MCF 10A (cell line): ENCODE measurements around the gene INSL3. TPM values are rescaled to one million over a fixed set of nuclear protein-coding genes. Genes with fewer than 3 reads are reported as not detected.

ENCODE experiments used
- BruUV-seq: library from RNA; stranded (reverse); fragments of 400-500 nt; replicated peaks from 2 replicates; lab custom pipeline; 2021; lab: Mats Ljungman, UMichigan
- CTCF ChIA-PET: fragments of 300-600 bp; sonication (Branson Sonifier 250); formaldehyde crosslinking; extraction: SDS; loops from one replicate; lab custom pipeline; 2021; ENCODE audit warnings: antibody characterized with exemption, inconsistent platforms; lab: Yijun Ruan, JAX
- POLR2A ChIA-PET: fragments of 300-600, 350-650 bp; sonication (Branson Sonifier 250); formaldehyde crosslinking; extraction: SDS; loops from one replicate; lab custom pipeline; 2020; ENCODE audit warnings: antibody characterized with exemption, inconsistent platforms; lab: Yijun Ruan, JAX
- DNase-seq: peaks from one replicate; pipeline ENCODE4 v3.0.0-alpha.2; 2018; ENCODE audit not compliant: unreplicated experiment
- H3K27ac Mint-ChIP-seq: one replicate; pipeline ENCODE4 v1.8.0; 2022; ENCODE audit warnings: mild to moderate bottlenecking, low read depth, mixed read lengths; ENCODE audit not compliant: unreplicated experiment
- H3K27me3 Mint-ChIP-seq: one replicate; pipeline ENCODE4 v1.8.0; 2022; ENCODE audit warnings: mixed read lengths; ENCODE audit not compliant: insufficient read depth, unreplicated experiment
- H3K36me3 Mint-ChIP-seq: one replicate; pipeline ENCODE4 v1.8.0; 2022; ENCODE audit warnings: mild to moderate bottlenecking, moderate library complexity, mixed read lengths; ENCODE audit not compliant: insufficient read depth, unreplicated experiment
- H3K4me1 Mint-ChIP-seq: one replicate; pipeline ENCODE4 v1.8.0; 2022; ENCODE audit warnings: mixed read lengths; ENCODE audit not compliant: insufficient read depth, unreplicated experiment
- H3K4me3 Mint-ChIP-seq: one replicate; pipeline ENCODE4 v1.8.0; 2022; ENCODE audit warnings: mild to moderate bottlenecking, moderate library complexity, mixed read lengths; ENCODE audit not compliant: unreplicated experiment
- H3K9me3 Mint-ChIP-seq: one replicate; pipeline ENCODE4 v1.8.0; 2022; ENCODE audit warnings: mixed read lengths; ENCODE audit not compliant: unreplicated experiment
- CTCF ChIP-seq: fragments of 200-600 bp; IDR thresholded peaks from one replicate; pipeline ENCODE4 v1.8.0; 2022; ENCODE audit warnings: antibody characterized with exemption, mild to moderate bottlenecking; ENCODE audit not compliant: unreplicated experiment
- intact Hi-C: fragments of 100-400 bp; cut with micrococcal nuclease; formaldehyde crosslinking; loops from 2 replicates; pipeline ENCODE4 v1.14.1; 2022
- total RNA-seq: library from RNA; stranded (reverse); gene quantifications from 2 replicates; pipeline ENCODE4 v1.2.3, GENCODE V29; 2022

Gene INSL3
- total RNA-seq, 1 experiment from 2014 or later = not detected

- peaks cover 57% of the 10 kb centered on the region for H3K36me3 Mint-ChIP-seq
These were observed 45.1 kb upstream of the INSL3 start for GRCh38 chr19:17866312-17866963.

GRCh38 chr19:17865364-17866311, 44.3 kb upstream of the INSL3 start:
- Mint-ChIP-seq H3K36me3 (peaks cover 65% of the 10 kb centered on the region), H3K4me3 (no peak overlapping the region), H3K27me3 (no peaks in the 10 kb centered on the region), H3K27ac (peak overlapping the region; percentile 58), H3K4me1 (peaks cover 18% of the 10 kb centered on the region), H3K9me3 (no peaks in the 10 kb centered on the region)
- POLR2A ChIA-PET = interaction anchor here (0.6 to 3.8 kb wide), 12 partner anchors 13 to 354 kb away, joined by 3 to 82 read pairs (median 3); partner anchors contain the start of genes CCDC124 and PGLS
- CTCF ChIA-PET = interaction anchor here (0.6 to 1.7 kb wide), 6 partner anchors 11 to 298 kb away, joined by 3 to 8 read pairs (median 5); partner anchors contain the start of gene CCDC124
- BruUV-seq = no TSS peak
- TF ChIP-seq CTCF = no peak
- intact Hi-C loops = no loop called here
- DNase-seq = peak; percentile 85

More at GRCh38 chr19:17866312-17866963, 45.1 kb upstream of the INSL3 start:
- Mint-ChIP-seq H3K4me3 (no peak overlapping the region), H3K27ac (no peak overlapping the region), H3K4me1 (peaks cover 13% of the 10 kb centered on the region), H3K27me3 (no peaks in the 10 kb centered on the region), H3K9me3 (no peaks in the 10 kb centered on the region)
- ChIA-PET CTCF (interaction anchor here (1.1 to 1.6 kb wide), 2 partner anchors 64 to 66 kb away, joined by 6 to 7 read pairs; partner anchors contain the start of gene CCDC124), POLR2A (interaction anchor here (0.6 to 3.8 kb wide), 7 partner anchors 13 to 167 kb away, joined by 3 to 82 read pairs (median 3); partner anchors contain the start of gene CCDC124)
- no TSS peak for BruUV-seq
- intact Hi-C loops = no loop called here
- peak; percentile 9 for DNase-seq
- no peak for TF ChIP-seq CTCF

- Mint-ChIP-seq H3K36me3 (peaks cover 76% of the 10 kb centered on the region), H3K4me3 (no peak overlapping the region), H3K4me1 (peaks cover 28% of the 10 kb centered on the region), H3K9me3 (no peaks in the 10 kb centered on the region), H3K27me3 (no peaks in the 10 kb centered on the region), H3K27ac (peak overlapping the region; percentile 31)
- TF ChIP-seq CTCF = no peak
- no TSS peak for BruUV-seq
- DNase-seq = peak; percentile 91
- ChIA-PET CTCF (interaction anchor here (0.7 to 2.5 kb wide), 4 partner anchors 9 to 240 kb away, joined by 3 to 17 read pairs (median 6); partner anchors contain the start of gene CCDC124), POLR2A (interaction anchor here (0.6 to 3.8 kb wide), 4 partner anchors 42 to 75 kb away, joined by 3 to 82 read pairs (median 4); partner anchors contain the start of gene CCDC124)
- intact Hi-C loops = no loop called here
These were observed 42.3 kb upstream of the INSL3 start for GRCh38 chr19:17863520-17864182.
